Bronchial epithelial cell (primary cell): ENCODE results near the gene CDH26. TPM values are rescaled to one million over a fixed set of nuclear protein-coding genes. Genes with fewer than 3 reads are reported as not detected.
A peak's percentile ranks its signal among the peaks of the same experiment; 100 is the strongest.
"Not testable (repeated sequence)": the region's sequence is repeated elsewhere in the genome, so short reads cannot be mapped to it uniquely, and the experiment has no call there.

Experiments used
- DNase-seq: peaks from one replicate; pipeline ENCODE4 v3.0.0-alpha.2; 2010; ENCODE audit warnings: low read depth
- FAIRE-seq: peaks from 2 replicates; lab custom pipeline; 2011; peaks lifted over from hg19 to GRCh38; lab: Jason Lieb, UNC
- H3K27me3 ChIP-seq: 2 replicates; pipeline ENCODE4 v1.5.1; 2011; ENCODE audit warnings: low read length; ENCODE audit not compliant: control insufficient read depth, insufficient read depth
- H3K36me3 ChIP-seq: 2 replicates; pipeline ENCODE4 v1.5.1; 2011; ENCODE audit warnings: low read length; ENCODE audit not compliant: control insufficient read depth, insufficient read depth
- H3K4me3 ChIP-seq: 2 replicates; pipeline ENCODE4 v1.5.1; 2011; ENCODE audit warnings: mild to moderate bottlenecking, low read depth, low read length, control low read depth
- CTCF ChIP-seq: IDR thresholded peaks from 2 replicates; pipeline ENCODE4 v1.5.1; 2011; ENCODE audit warnings: mild to moderate bottlenecking, moderate library complexity, low read length, control low read depth, inconsistent platforms; ENCODE audit not compliant: insufficient read depth, severe bottlenecking
- total RNA-seq: library from RNA; depleted of rRNA; stranded (reverse); fragments of >200 nt; gene quantifications from 2 replicates; pipeline ENCODE4 v1.2.1, GENCODE V29; 2014

Gene CDH26
- total RNA-seq, 1 donor from 2014 or later: 2.4 TPM

- DNase-seq (peak; percentile 62), FAIRE-seq (no peak)
- TF ChIP-seq CTCF: peak; percentile 52
- Histone ChIP-seq H3K4me3 (no peak overlapping the region), H3K36me3 (no peaks in the 10 kb centered on the region), H3K27me3 (no peaks in the 10 kb centered on the region)
These were observed 9.1 kb upstream of the CDH26 start for GRCh38 chr20:59948828-59949720.

DNA sequence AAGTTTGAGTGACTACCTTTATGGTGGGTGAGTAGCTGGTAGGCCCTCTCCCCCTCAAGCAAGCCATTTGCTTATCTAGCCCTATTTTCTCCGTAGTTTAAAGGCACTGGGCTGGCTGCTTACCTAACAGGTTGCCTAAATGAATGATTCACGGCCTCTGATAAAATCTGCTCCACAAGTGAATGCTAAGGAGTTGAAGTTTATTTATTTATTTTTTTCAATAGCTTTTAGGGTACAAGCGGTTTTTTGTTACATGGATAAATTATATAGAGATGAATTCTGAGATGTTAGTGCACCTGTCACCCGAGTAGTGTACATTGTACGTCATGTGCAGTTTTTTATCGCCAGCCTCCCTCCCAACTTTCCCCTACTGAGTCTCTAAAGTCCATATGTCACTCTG lies 8.3 kb upstream of the CDH26 start:
- no peaks in the 10 kb centered on the region for H3K27me3 ChIP-seq
- FAIRE-seq: no peak
- H3K36me3 ChIP-seq: no peaks in the 10 kb centered on the region
- no peak for DNase-seq
- no peak for TF ChIP-seq CTCF
- no peak overlapping the region for H3K4me3 ChIP-seq

DNA sequence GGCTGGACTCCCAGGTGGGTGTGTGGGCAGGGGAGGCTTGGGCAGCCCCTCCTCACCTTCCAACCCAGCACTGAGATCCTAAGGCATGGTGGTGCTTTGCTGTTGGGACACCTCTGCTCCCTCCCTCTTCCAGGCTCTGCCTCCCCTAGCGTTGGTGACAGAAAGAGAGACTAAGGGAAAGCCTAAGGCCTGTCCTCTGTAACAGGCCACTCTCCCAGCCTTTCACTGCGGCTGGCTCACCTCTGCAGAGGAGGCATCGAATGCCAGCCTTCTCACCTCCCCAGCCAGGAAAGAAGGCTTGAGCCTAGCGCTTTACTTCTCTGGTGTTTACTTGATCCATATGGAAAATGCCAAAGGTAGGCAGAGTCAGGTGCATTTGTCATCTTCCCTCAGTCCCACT lies 3.5 kb upstream of the CDH26 start:
- FAIRE-seq: no peak
- no peaks in the 10 kb centered on the region for H3K36me3 ChIP-seq
- TF ChIP-seq CTCF: no peak
- DNase-seq: no peak
- no peak overlapping the region for H3K4me3 ChIP-seq
- no peaks in the 10 kb centered on the region for H3K27me3 ChIP-seq

GRCh38 chr20:59955131-59955796 lies 3.0 kb upstream of the CDH26 start:
- FAIRE-seq: no peak
- Histone ChIP-seq H3K36me3 (no peaks in the 10 kb centered on the region), H3K27me3 (no peaks in the 10 kb centered on the region), H3K4me3 (no peak overlapping the region)
- DNase-seq: no peak
- peak; percentile 41 for TF ChIP-seq CTCF

- H3K4me3 ChIP-seq, H3K27me3 ChIP-seq, DNase-seq, FAIRE-seq, H3K36me3 ChIP-seq: not testable (repeated sequence)
These were observed 655 bp upstream of the CDH26 start for GRCh38 chr20:59957568-59957967.

- DNase-seq: no peak
- no peak for FAIRE-seq
- H3K27me3 ChIP-seq: no peaks in the 10 kb centered on the region
- TF ChIP-seq CTCF: no peak
- H3K4me3 ChIP-seq: no peak overlapping the region
- H3K36me3 ChIP-seq: no peaks in the 10 kb centered on the region
These were observed 403 bp downstream of the CDH26 start for GRCh38 chr20:59958626-59959025.
